ENCODE results near the gene PTPN7.
"Not testable (repeated sequence)": the region's sequence is repeated elsewhere in the genome, so short reads cannot be mapped to it uniquely, and the experiment has no call there.

Gene PTPN7

DNA sequence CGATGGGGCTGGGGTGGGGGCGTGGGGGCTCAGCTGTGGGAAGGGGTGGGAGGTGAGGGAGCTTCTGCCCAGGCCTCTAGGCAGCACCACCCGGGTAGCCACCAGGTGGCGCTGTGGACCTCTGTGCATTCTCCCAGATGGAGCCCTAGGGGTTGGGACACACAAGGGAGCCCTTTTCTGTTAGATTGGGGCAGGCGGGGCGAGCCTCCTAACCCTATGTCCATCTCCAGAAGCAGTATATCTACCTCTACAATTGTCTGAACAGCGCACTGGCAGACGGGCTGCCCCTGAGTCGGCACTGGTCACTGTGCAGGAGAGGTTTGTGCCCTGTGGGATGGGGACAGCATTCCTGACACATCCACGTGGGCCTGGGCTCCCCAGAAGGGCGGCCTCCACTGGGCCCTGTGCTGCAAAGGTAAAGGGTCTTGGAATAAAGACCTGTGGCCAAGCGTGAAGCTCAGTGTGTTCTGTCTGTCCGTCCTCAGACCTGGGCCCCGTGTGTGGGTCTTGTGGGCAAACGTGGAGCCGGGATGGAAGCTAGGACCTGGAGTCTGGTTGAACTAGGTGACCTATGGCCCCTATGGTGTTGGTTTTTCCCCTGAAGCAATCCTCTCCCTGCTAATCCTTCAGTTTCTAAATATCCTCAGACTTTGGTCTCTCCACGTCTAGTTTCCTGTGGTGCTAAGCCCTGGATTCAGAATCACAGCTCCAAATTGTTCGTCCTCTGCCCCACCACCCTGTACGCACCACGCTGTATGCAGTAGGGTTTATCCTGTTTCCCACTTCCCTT is 28.8 kb upstream of the PTPN7 start:
- DNase-seq, result peak; percentile 88

DNA sequence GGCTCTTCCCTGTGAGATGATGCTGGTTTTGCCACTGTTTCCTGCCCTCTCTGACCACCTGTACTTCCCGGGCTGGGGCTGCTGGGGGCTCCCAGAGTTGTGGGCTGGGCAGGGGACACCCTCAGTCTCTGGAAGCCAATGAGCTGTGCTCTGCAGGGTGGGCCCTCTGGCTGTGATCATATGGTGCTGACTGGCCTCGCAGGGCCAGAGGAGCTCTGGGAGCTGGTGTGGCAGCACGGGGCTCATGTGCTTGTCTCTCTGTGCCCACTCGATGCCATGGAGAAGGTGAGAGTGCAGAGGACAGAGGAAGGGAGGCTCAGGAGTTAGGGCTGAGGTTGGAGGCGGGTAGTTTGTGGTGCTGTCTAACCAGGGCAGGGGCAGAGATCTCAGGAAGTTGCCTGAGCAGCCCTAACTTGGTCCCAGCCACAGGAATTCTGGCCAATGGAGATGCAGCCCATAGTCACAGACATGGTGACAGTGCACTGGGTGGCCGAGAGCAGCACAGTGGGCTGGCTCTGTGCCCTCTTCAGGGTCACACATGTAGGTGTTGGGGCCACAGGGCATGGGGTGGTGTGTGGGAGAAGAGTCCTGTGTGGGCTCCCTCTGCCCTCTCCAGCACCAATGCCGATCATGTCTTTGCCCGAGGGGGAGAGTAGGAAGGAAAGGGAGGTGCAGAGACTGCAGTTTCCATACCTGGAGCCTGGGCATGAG is 27.4 kb upstream of the PTPN7 start:
- no peak for DNase-seq

DNA sequence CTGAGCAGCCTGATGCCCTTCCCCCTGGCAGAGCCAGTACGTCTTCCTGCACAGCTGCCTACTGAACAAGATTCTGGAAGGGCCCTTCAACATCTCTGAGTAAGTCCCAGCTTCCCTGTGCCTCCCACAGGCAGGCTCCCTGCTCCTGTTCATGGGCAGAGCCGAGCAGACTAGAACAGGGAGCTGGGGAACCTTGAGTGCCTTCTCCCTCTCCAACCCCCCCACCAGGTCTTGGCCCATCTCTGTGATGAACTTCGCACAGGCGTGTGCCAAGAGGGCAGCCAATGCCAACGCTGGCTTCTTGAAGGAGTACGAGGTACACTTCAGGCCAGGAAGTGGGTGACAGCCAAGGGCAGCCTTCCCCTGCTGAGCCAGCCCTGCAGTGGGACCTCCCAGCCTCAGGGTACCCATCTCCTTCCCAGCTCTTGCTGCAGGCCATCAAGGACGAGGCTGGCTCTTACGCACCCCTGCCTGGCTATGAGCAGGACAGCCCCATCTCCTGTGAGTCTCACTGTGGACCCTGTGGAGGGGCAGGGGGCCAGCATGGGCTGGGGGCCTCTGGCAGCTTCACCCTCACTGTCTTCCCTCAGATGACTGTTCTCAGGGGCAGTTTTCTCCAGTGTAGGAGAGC is 26.8 kb upstream of the PTPN7 start:
- no peak for DNase-seq

DNA sequence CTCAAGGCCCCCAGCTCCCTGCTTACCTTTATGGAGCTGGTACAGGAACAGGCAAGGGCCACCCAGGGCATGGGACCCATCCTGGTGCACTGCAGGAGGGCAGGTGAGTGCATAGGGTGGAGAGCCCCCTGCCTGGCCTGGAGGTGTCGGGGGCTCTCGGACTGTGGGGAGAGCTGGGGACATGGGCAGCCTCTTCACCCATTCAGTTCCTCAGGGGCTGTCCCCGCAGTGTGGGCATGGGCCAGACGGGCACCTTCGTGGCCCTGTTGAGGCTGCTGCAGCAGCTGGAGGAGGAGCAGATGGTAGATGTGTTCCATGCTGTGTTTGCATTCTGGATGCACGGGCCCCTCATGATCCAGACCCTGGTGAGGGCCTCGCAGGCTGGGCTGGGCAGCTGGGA is 25.9 kb upstream of the PTPN7 start:
- no peak for DNase-seq

- DNase-seq, result peak; percentile 81 to 86
Measured at GRCh38 chr1:202184750-202185460, 24.5 kb upstream of the PTPN7 start.

DNA sequence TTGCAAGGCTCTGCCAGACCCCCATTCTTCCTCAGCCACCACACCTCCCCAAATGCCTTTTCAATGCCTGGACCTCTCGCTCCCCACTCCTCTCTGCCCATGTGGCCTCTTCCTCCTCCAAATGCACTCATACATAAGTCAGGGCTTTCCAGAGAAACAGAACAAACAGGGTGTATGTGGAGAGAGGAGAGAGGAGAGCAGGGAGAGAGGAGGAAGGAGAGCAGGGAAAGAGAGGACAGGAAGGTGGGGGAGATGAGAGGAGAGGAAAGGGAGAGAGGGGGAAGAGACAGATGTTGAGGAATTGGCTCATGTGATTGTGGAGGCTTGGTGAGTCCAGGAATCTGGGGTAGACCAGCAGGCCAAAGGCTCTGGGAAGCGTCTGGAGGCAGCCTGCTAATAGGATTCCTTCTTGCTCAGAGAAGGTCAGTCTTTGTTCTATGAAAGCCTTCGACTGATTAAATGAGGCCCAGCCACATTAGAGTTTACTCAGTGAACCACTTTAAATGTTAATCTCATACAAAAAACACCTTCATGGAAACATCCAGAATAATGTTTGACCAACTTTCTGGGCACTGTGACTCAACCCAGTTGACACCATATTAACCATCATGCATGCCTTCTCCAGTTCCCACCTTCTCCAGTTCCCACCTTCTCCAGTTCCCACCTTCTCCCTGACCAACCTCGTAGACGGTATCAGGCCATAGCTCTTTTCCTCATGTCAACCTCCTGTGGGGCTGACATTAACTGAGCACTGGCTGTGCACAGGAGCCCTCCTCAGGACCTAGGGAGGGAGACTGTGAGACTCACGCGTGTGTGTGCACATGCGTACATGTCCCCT is 21.9 kb upstream of the PTPN7 start:
- DNase-seq, result no peak

DNA sequence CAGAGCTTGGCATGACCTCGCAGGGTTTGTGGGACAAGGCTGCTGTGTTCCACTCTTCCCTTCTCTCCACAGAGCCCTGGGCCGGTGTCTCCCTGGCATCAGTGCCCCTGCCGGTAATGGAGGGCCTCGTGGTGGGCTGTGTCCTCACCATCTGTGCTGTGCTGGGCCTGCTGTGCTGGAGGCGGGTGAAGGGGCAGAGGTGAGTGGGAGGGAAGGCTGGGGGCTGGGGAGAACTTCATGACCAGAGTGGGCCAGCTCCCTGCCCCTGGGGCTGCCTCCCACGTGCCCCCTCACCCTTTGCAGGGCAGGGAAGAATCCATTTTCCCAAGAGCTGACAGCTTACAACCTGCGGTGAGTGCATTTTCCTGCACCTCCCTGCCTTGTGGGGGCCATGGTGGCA is 21.2 kb upstream of the PTPN7 start:
- no peak for DNase-seq

- DNase-seq, result not testable (repeated sequence)
Measured at GRCh38 chr1:202180751-202181139, 20.3 kb upstream of the PTPN7 start.

DNA sequence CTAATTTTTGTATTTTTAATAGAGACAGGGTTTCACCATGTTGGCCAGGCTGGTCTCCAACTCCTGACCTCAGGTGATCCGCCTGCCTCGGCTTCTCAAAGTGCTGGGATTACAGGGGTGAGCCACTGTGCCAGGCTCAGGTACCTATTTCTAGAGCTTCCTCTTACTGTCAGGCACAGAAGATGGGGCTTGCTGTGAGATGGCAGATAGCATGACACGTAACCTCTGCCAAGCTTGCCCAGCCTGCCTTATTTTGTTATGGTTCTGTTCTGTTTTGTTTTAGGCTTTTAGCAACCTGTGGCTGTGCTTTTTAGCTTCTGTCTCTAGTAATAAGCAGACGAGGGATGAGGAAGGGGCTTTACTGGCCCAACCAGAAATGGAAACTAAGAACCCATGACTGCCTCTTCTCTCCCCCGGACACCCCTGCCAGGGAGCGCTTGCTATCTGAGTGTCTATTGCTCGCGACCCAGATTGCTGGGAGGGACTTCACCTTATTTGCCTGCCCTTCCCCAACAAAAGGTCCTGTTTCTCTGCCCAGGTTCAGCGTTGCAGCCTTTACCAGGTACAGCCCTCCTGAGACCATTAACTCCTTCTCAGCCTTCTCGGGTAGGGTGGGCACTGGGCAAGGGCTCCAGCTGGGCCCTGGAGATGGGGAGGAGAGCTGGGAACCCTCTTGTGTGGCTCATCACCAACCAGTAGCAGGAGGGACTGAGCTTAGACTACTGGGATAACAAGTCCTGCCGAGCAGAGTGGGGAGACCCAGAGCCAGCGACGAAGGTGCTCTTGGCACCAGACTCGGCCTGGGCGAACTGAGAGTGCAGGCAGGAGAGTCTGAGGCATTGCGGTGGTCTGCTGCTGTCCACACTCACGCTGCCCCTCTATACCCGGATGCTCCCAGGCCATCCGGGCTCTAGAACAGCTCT is 19.7 kb upstream of the PTPN7 start:
- no peak for DNase-seq

GRCh38 chr1:202176949-202177927 is 16.8 kb upstream of the PTPN7 start:
- no peak for DNase-seq

- DNase-seq, result no peak
Measured at GRCh38 chr1:202173993-202174392, 13.6 kb upstream of the PTPN7 start.

DNA sequence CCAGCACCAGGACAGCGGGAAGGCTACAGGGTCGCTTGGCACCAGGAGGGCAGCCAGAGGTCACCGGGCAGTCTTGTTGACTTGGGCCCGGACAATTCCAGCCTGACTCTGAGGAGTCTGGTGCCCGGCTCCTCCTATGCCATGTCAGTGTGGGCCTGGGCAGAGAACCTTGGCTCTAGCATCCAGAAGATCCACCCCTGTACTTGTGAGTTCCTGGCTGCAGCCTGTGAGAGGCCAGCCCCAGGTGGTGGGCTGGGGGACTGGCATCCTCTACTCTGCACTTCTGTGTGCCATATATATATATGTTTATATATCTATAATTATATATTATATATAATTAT is 11.6 kb upstream of the PTPN7 start:
- DNase-seq, result no peak

DNA sequence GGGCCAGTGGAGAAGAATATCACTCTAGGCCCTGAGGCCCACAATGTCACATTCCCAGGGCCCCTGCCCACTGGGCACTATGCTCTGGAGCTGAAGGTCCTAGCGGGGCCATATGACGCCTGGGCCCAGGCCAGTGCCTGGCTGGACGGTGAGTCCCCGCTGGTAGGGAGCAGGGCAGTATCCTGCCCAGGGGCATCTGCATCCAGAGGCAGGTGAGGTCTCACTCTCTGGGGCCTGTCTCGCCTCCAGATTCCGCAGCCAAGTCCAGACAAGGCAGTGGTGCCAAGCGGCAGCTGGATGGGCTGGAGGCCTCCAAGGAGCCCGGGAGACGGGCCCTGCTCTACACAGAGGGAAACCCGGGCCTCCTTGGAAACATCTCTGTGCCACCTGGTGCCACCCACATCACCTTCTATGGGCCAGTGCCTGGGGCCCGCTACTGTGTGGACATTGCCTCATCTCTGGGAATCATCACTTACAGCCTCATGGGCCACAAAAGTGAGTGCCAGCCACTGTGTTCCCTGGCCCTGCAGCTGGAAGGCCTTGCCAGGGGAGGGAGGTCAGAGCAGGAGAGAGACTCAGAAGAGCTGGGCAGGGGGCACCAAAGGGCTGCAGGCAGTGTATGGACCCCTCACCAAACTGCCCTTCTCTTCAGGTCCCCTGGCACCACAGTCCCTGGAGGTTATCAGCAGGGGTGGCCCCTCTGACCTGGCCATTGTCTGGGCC is 11.1 kb upstream of the PTPN7 start:
- DNase-seq, result no peak

DNA sequence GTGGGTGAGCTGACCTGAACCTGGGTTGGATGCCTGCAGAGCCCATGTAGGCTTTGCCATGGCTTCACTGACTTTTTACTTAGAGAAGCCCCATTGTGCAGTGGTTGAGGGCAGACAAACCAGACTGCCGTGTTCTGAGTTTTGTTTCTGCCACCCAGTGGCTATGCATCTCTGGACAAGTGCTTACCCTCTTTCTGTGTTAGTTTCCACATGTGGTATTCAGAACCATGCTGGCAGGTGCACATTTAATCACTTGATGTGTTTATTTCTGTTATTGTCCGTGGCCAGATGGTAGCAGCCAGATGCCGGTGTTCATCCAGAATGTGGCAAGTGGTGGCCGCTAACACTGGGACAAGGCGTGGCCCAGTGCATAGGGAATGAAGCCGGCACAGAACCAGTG is 10.3 kb upstream of the PTPN7 start:
- DNase-seq, result no peak

DNA sequence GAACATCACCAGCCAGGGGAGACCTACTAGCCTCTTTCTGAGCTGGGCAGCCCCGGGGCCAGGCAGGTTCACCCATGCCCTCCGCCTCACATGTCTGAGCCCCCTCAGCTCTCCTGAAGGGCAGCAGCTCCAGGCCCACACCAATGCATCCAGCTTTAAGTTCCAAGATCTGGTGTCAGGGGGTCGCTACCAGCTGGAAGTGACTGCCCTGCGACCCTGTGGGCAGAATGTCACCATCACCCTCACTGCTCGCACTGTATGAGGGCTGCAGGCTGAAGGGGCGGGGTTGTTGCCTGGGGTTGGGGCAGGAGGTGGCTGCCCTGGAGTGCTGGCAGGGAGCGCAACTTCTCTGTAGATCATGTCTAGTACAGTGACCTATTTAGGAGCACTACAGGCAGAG is 8.5 kb upstream of the PTPN7 start:
- DNase-seq, result no peak

GRCh38 chr1:202167708-202168415 is 7.5 kb upstream of the PTPN7 start:
- no peak for DNase-seq

GRCh38 chr1:202167054-202167453 is 6.7 kb upstream of the PTPN7 start:
- not testable (repeated sequence) for DNase-seq

GRCh38 chr1:202165942-202166843 is 5.8 kb upstream of the PTPN7 start:
- no peak for DNase-seq

All from stimulated activated CD4-positive, alpha-beta T cell treated with anti-CD3 and anti-CD28 coated beads, Interleukin-2, amount 100 ng/mL, for 24 hours (primary cell).